22Rv1 (cell line): Measurements from ENCODE around the gene HOXB13.
A peak's percentile ranks its signal among the peaks of the same experiment; 100 is the strongest.

Experiments used
- H3K27ac ChIP-seq: fragments of 450-650 bp; 2 replicates; pipeline ENCODE4 v1.5.1; 2017
- ZFX ChIP-seq: fragments of 450-650 bp; IDR thresholded peaks from 2 replicates; pipeline ENCODE4 v1.6.1; 2017; ENCODE audit warnings: antibody characterized with exemption, borderline replicate concordance
- TF ChIP-seq, protein P1 (sequence below): fragments of 450-650 bp; IDR thresholded peaks from 2 replicates; pipeline ENCODE4 v1.5.1; 2017; ENCODE audit warnings: mild to moderate bottlenecking

Gene HOXB13

DNA sequence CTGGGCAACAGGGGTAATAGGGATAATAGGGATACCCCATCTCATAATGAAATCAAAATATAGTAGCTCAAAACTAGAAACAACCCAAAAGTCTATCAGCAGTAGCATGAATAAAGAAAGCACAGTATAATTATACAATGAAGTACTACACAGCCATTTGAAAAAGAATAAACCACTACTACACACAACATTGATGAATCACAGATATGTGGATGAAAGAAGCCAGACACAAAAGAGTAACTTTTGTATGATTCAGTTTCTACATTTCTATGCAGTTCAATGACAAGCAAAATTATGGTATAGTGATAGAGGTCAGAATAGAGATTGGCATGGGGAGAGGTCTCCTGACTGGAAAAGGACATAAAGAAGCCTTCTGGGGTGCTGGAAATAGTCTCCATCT is 2.8 kb upstream of the HOXB13 start:
- TF ChIP-seq, protein P1, sequence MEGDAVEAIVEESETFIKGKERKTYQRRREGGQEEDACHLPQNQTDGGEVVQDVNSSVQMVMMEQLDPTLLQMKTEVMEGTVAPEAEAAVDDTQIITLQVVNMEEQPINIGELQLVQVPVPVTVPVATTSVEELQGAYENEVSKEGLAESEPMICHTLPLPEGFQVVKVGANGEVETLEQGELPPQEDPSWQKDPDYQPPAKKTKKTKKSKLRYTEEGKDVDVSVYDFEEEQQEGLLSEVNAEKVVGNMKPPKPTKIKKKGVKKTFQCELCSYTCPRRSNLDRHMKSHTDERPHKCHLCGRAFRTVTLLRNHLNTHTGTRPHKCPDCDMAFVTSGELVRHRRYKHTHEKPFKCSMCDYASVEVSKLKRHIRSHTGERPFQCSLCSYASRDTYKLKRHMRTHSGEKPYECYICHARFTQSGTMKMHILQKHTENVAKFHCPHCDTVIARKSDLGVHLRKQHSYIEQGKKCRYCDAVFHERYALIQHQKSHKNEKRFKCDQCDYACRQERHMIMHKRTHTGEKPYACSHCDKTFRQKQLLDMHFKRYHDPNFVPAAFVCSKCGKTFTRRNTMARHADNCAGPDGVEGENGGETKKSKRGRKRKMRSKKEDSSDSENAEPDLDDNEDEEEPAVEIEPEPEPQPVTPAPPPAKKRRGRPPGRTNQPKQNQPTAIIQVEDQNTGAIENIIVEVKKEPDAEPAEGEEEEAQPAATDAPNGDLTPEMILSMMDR: no peak
- TF ChIP-seq ZFX: no peak
- H3K27ac ChIP-seq: no peak overlapping the region

DNA sequence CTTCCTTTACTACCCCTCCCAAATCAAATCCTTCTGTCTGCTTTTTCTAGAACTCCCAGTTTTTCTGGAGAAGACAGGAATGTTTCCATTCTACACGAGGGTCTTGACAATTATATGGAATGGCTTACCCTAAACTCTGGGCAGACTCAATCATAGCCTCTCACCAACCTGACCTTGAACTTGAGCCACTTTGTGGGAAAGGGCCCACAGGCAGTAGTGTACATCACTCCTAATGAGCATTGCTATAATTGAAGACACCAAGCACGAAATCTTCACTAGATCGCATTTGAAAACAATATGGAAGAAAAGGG is 1.6 kb upstream of the HOXB13 start:
- TF ChIP-seq ZFX: no peak
- TF ChIP-seq, protein P1: no peak
- peak overlapping the region; percentile 100 for H3K27ac ChIP-seq

DNA sequence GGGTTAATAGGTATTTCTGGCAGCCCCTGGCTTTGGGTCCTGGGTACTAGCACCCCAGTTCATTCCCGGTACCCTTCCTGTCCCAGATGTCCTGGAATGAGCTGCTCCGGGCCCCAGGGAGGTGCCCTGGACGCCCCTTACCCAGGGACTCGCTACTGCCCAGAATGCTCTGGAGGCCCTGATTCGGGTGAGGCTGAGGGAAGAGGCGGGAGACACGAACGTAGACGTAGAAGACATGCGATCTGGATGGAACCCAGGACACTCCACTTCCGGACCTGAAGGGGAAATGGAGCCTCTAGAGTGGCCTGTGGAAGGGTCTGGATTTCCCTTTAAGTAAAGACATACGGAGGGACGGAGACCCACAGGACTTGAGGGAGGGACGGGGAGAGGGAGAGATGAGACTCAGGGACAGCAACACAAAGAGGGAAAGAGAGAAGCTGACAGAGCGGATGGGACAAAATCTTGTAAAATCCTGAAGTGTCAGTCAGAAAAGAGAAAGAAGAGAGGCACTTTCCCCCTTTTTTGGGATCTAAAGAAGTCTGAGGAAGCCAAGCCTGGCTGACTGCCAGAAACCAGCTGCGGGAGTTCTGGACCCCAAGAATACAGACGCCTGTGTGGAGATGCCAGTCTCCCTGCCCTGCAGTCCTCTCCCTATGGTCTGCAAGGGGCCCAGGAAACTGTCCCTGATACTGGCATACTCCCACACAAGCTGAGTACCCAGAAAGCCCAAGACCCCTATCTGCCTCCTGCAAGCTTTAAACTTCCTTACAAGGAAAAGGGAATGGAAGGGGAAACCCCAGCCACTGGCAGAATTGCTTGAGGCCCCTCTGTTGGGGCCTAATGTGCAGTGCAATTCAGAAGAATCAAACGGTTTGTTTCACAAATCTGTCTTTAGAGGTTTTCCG is 1.0 kb upstream of the HOXB13 start:
- H3K27ac ChIP-seq: peak overlapping the region; percentile 100
- TF ChIP-seq, protein P1: no peak
- no peak for TF ChIP-seq ZFX

DNA sequence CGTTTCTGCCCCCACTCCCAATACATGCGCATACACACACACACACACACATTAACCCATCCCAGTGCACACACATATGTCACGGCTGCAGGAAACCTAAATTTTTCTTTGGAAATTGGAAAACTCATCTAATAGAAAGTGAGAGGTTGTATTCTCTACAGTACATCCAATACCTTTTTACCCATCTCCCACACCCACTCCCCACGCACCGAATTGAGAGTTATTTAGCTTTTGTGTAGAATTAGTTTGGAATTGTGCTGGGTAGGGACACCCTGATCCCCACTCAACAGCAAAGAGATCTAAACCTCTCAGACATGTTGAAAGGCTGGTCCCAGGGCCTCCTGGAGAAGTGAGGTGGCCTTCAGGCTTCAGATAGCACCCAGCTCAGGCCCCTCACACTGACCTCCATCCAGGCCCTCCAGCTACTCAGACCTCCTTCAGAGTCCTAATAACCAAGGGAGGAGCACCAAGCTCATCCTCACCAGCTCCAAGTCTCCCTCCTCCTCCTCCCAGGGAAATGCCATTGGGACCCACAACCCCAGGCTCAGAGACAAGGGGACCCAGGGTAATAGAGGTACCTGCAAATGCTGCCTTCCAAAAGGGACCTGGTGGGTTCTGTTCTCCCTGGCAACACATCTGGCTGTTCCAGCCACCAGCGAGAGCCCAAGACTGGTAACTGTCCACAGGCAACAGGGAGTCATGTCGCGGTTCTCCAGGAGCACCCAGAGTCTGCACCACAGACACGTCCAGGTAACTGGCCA is 955 bp downstream of the HOXB13 start:
- H3K27ac ChIP-seq: peak overlapping the region; percentile 100
- TF ChIP-seq, protein P1: no peak
- TF ChIP-seq ZFX: no peak

DNA sequence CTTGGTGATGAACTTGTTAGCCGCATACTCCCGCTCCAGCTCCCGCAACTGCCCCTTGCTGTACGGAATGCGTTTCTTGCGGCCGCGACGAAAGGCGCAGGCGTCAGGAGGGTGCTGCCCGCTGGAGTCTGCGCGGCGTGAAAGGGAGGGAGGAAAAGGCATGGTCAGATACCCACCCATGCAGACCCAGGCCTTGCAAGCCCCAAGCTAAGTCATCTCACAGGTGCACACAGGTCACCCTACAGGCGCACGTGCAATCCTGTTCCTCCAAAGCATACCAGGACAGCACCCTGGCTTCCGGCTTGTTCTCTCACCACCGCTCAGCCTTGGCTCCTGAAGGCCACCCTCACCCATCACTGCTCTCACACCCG is 1.6 kb downstream of the HOXB13 start:
- peak overlapping the region; percentile 100 for H3K27ac ChIP-seq
- TF ChIP-seq, protein P1: no peak
- TF ChIP-seq ZFX: no peak

DNA sequence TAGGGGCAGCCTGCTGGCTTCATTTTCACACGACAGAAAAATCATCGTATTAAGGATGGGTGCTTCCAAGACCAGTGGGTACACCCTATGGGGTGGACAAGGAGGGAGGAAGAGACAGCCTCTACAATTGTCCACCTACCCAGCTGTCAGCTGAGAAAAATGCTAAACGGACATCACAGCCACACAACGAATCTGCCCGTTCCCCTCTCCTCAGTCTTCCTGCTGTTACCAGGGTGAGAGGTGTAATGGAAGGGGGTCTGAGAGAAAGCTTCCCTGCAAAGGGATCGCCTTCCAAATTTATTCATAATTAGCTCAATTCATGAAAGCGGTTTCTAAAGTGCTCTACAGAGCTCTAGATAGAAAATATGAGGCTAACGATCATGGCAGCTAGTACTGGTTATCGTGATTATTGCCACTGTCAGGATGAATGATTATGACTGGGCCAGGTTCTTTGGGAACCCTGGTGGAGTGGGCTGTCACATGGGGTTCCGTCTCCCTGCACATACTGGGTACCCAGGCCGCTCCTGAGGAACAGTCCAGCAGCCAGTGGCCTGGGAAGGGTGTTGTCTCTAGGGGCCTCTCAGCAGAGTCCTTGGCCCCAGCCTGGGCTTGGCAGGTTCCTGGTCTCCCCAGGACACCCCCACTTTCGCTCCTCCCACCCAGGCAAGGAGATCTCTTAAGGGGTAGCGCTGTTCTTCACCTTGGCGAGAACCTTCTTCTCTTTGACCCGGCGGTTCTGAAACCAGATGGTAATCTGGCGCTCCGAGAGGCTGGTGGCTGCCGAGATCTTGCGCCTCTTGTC is 2.2 kb downstream of the HOXB13 start:
- peak overlapping the region; percentile 100 for H3K27ac ChIP-seq

More for the DNA sequence above, 2.2 kb downstream of the HOXB13 start:
- TF ChIP-seq, protein P1: no peak
- TF ChIP-seq ZFX: no peak
